ENCODE data around the gene CTU2. TPM values are rescaled to one million over a fixed set of nuclear protein-coding genes. Genes with fewer than 3 reads are reported as not detected.

Gene CTU2
- total RNA-seq, 1 experiment from 2014 or later, result 14.7 TPM

DNA sequence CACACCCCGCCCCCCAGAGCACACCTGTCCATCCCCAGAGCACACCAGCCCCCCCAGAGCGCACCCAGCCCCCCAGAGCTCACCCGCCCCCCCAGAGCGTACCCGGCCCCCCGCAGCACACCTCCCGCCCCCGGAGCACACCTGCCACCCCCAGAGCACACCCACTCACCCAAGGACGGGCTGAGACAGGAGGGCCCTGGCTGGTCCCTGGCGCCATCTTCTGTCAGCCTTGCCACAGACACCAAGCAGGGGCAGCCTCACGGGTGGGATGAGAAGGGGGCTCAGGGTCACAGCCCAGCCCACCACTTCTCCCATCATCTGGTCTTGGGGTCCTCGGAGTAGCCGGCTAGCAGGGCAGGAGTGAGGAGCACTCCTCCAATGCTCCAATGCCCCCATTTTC, 46.9 kb downstream of the CTU2 start:
- in situ Hi-C loops (cut with HindIII; ENCODE audit: low sequenced_read_pairs), result loop anchor here (5.0 to 10.0 kb wide), 2 partner anchors 34 to 78 kb away; partner anchors contain the start of gene PIEZO1
- no peak for DNase-seq (ENCODE audit: low spot score)

DNA sequence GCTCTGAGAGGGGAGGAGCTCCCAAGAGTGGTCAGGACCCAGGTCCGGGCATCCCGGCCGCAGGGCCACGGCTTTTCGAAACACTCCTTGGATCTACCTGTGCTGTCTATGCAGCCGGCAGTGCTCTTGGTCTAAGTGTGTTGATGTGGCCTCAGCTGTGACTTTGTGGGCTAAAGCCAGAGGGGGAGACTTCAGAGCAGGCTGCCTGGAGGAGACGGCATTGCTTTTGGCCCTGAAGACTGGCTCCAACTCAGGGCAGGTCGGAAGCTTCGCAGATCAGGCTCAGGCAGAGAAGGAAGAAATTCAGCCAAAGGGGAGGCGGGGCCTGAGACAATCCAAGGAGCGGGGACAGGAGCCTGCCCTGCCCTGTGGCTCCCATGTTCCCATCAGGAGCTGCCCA, 47.3 kb downstream of the CTU2 start:
- in situ Hi-C loops (cut with HindIII; ENCODE audit: low sequenced_read_pairs), result loop anchor here (5.0 to 10.0 kb wide), 2 partner anchors 34 to 79 kb away; partner anchors contain the start of gene PIEZO1
- no peak for DNase-seq (ENCODE audit: low spot score)

DNA sequence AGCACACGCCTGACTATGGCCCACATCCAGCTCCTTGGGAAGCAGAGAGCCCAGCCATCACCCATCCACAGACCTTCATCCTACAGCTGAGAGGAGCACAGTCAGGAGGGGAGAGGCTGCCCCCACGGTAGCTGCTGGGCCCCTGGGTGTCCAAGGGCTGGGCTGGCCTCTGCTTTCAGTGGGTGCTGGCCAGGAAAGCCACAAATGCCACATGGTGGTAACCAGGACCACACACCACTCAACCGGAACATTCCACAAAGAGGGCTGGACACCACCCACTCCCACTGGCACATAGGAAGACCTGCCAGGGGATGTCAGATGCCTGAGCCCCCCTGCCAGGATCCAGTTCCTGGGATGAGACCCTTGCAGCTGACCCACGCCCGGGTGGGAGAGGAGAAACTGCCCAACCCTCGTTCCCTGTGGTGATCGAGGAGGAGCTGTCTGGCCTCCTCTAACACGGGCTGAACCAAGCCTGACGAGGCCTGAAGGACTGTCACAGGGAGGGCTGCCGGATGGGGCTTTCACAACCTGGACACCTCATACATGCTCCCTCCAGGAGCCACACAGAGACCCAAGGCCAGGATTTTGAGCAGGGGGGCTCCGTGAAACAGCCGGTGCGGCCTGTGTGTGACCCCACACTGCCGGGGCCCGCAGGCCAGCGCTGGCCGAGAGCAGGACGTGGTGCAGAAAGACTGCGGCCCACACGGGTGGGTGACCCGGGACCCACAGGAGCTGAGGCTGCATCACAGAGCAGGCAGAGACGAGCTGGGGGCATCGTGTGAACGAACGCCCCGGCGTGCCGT, 48.0 kb downstream of the CTU2 start:
- no peak for DNase-seq (ENCODE audit: low spot score)
- in situ Hi-C loops (cut with HindIII; ENCODE audit: low sequenced_read_pairs), result loop anchor here (5.0 to 10.0 kb wide), 2 partner anchors 33 to 80 kb away; partner anchors contain the start of gene PIEZO1

DNA sequence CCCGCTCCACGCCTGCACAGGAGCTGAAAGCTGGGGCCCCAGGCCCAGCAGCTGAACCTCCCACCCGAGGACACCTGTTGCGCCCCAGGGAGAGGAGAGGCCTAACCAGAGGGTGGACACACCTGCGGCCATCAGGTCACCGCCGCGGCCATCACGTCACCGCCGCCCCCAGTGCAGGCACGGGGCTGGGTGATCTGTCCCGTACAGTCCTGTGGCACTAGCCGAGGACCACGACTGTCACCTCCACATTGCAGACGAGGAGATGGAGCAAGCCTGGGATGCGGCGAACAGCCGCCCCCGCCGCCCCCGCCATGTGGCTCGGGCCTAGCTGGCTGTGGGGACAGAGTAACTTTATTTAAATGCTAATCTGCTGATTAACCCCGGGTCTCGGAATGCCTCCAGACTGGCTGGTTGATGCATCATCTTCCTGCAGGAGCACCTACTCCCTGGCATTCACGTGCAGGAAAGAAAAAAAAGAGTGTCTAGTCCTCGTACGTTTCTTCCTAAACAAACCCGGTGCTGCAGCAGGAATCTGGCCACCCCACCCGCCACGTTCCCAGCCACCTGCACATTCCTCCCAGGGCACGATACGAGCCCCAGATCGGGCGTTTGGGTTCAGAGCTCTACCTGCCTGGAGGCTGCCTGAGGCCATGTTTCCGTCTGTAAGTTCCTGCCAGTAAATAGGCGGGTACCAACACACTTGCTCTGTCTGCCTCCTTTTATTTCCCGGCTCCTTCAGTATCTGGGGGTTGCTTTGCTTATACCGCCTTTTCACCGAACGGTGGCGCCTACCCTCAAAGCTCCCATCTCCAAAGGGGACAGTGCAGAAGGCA, 48.8 kb downstream of the CTU2 start:
- no peak for DNase-seq (ENCODE audit: low spot score)
- in situ Hi-C loops (cut with HindIII; ENCODE audit: low sequenced_read_pairs), result loop anchor here (5.0 to 10.0 kb wide), 2 partner anchors 32 to 80 kb away; partner anchors contain the start of gene PIEZO1

DNA sequence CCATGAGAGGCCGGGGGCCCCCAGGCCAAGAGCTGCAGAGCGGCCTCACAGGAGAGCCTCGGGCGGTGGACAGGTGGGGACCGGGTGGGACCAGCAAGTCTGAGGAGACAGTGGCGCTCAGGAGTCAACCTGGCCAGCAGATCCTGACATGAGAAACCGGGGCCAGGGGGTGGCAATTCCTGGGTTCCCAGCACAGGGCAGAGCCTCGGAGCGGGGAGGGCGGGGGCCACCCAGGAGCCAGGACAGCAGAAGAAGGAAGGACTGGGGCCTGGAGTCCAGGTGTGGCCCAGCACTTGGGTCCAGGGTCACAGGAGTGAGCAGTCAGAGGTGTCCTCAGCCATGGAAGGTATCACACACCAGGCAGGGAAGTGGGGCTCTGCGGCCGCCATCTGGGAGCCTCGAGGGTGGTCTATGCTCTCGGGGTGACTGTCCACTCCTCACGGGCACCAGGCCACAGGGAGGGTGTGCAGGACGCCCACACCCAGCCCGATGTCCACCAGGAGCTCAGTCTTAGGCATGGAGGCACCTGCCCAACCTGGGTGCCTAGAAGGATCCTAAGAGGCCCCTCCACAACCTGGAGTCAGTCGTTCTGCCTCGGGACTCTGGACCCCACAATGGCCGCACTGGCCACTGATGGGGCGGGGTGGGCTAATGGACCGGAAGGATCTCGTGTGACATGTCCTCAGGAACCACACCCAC, 49.6 kb downstream of the CTU2 start:
- in situ Hi-C loops (cut with HindIII; ENCODE audit: low sequenced_read_pairs), result loop anchor here (10.0 kb wide), 1 partner anchor 81 kb away; no protein-coding TSS in a partner anchor

DNA sequence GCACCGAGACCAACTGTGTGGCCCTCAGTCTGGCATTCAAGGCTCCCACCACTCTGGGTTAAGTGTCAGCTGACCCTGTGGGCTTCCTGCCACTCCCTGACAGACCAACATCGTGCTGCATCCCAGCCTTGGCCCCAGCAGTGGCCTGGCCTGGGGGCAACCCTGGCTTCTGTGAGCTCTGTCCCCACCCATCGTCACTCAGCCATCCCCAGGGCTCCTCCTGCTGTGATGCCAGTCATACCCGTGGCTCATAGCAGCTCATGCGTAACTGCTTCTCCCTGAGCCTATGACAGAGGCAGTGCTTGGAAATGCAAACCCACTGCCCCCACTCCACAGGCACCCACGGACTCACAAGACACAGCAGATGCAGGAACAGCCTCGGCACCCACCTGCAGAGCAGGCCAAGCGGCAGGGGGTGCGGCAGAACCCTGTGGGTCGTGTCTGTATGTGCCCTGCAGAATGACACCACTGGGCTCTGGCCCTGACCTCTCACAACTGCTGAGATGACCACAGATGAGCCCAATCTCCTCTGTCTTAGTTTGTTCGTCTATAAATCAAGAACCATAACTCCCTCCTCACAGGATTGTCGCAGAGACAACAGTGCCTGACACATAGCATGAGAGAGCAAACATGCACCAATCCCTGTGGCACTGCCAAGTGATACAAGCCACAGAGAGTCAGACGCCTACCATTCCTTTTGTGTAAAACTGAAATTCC, 52.1 kb downstream of the CTU2 start:
- DNase-seq (ENCODE audit: low spot score), result no peak
- in situ Hi-C loops (cut with HindIII; ENCODE audit: low sequenced_read_pairs), result loop anchor here (10.0 kb wide), 1 partner anchor 84 kb away; no protein-coding TSS in a partner anchor

More for the DNA sequence above, 49.6 kb downstream of the CTU2 start:
- DNase-seq (ENCODE audit: low spot score), result no peak

DNA sequence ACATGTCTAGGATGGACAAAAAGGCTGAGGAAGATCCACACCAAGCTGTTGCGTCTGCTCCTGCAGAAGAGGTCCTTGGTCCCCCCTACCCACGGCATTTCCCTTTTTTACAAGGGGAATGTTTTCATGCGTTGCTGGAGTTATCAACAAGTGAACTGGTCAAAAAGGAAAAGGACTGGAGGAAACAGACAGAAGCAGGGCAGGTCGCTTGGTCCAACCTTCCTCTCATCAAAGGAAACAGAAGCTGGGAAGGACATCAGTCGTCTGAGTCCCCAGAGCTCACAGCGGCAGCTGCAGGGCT, 52.6 kb downstream of the CTU2 start:
- no peak for DNase-seq (ENCODE audit: low spot score)
- in situ Hi-C loops (cut with HindIII; ENCODE audit: low sequenced_read_pairs), result loop anchor here (10.0 kb wide), 1 partner anchor 84 kb away; no protein-coding TSS in a partner anchor

DNA sequence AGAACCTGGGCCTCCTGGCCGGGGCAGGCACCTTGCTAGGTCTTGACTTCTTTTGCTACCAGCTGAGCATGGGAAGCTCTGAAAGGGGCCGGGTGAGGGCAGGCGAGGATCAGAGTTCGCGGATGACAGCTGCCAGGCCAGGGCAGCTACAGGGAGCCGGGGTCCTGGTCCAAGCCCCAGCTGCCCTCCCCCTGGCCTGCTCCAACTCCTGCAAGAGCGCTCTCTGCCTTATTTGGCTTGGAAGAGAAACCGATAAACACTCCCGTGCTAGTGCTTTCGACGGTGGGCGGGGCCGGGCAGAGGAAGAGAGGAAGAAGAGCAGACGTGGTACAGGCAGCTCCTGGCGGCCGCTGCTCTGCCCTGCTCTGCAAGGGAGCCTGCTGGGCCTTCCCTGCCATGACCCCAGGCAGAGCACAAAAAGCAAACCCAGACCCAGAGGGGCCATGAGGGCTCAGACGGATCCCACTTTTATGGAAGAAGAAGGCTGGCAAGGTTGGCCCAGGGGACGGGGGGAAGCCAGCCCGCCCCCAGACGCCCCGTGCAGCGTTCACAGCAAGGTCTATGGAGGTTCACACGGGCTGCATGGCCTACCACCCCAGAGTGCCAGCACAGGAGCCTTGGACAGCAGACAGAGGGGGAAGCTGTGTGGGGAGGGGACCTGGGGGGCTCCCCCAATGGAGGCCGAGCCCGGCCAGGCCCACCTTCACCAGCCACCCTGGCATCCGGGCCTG, 53.1 kb downstream of the CTU2 start:
- no peak for DNase-seq (ENCODE audit: low spot score)
- in situ Hi-C loops (cut with HindIII; ENCODE audit: low sequenced_read_pairs), result loop anchor here (10.0 kb wide), 1 partner anchor 85 kb away; no protein-coding TSS in a partner anchor

DNA sequence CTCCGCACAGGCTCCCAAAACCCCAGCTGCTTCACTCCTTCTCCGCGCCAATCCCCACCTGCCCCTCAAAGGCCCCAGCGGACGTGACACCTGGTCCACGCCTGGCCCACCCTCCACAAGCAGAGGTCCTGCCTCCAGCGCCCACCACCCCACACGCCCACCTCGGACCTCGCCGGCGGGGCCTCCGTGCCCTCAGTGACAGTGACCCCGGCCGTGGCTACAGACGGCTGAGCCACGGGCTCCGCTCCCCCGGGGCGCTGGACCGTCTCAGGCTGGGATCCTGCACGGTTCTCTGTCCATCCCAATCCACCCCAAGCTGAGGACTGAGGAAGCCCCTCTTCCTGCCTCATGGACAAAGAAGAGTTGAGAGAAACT, 53.7 kb downstream of the CTU2 start:
- DNase-seq (ENCODE audit: low spot score), result no peak
- in situ Hi-C loops (cut with HindIII; ENCODE audit: low sequenced_read_pairs), result loop anchor here (10.0 kb wide), 1 partner anchor 85 kb away; no protein-coding TSS in a partner anchor

DNA sequence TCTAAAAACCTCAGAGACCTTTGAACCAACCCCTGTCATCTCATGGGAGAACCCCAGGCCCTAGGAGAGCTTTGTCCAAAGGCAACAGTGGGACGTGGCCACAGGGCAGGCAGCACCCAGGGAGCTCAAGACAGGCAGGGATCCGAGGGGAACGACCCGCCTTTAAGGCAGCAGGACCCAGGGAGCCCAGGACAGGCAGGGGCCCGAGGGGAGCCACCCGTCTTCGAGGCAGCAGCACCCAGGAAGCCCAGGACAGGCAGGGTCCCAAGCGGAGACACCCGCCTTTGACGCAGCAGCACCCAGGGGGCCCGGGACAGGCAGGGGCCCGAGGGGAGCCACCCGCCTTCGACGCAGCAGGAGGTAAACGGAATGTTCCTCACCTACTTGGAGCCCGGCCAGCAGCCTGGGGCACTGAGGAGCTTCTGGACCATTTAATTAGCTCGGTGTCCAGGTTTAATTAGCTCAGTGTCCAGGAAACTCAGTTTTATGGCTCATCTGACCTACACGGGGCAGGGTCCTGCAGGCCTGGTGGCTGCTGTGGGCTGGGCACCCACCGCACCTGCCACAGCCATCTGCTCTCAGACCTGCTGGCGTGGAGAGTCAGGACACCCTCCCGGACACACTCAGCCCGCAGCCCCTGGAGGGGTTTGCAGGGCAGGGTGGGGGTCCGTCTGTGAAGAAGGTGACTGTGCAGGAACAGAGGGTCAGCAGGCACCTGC, 54.3 kb downstream of the CTU2 start:
- no peak for DNase-seq (ENCODE audit: low spot score)
- in situ Hi-C loops (cut with HindIII; ENCODE audit: low sequenced_read_pairs), result no loop called here

DNA sequence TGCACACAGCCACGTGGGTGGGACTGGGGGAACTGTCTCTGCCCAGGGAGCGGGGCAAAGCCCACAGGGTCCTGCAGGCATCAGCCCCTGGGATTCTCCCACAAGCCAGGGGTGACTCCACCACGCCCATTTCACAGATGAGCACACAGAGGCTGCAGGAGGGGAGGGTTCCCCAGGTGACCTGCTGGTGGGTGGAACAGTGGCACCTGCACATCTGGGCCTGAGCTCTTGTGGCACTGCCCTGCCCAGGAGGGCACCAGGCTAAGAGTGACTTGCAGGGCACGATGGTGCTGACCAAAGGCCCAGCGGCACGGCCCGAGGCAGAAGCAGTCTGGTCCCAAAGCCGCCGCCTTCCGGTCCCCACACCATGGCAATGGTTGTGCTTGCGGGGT, 54.8 kb downstream of the CTU2 start:
- in situ Hi-C loops (cut with HindIII; ENCODE audit: low sequenced_read_pairs), result no loop called here
- no peak for DNase-seq (ENCODE audit: low spot score)

DNA sequence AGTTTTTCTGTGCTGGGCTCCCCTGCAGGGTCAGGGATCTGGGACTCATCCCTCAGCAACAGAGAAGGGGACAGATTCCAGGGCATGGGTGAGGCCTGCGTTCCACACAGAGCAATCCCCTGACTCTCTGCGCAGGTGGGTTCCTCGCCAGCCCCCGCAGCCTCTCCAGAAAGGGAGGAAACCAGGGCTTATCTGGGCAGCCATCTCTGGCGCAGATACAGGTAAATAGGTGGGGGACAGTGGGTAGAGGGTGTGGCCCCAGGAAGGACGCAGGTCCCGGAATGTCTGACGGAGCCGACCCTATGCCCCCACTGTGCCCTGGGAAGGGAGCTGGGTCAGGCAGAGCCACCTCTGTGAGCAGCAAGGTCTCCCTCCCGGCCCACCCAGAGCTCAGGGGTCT, 55.5 kb downstream of the CTU2 start:
- no peak for DNase-seq (ENCODE audit: low spot score)
- in situ Hi-C loops (cut with HindIII; ENCODE audit: low sequenced_read_pairs), result no loop called here

DNA sequence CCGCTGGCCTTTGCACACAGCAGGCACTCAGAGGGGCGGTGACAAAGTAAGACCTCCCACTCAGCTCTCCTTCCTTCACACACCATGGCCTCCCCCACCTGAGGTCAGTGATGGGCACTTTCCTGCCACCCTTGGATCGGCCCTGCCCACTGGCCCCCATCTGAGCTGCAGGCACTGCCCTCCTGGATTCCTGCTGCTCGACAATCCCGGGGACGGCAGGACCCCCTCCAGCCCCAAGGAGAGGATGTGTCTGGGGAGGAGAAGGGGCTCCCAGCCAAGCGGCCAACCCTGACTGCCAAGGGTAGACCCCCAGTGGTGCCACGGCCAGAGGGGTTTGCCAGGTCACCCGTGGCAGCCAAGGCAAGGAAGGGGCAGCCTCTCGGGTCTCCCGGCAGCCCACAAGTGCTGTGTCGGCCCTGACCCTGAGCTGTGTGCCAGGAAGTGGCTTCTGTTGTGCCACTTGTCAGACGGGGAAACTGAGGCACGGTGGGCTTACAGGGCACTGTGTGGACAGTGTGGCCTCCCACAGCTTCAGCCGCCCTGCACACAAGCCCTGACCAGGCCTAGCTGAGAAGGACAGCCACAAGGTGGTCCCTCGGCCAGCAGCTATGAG, 56.1 kb downstream of the CTU2 start:
- DNase-seq (ENCODE audit: low spot score), result no peak
- in situ Hi-C loops (cut with HindIII; ENCODE audit: low sequenced_read_pairs), result no loop called here

DNA sequence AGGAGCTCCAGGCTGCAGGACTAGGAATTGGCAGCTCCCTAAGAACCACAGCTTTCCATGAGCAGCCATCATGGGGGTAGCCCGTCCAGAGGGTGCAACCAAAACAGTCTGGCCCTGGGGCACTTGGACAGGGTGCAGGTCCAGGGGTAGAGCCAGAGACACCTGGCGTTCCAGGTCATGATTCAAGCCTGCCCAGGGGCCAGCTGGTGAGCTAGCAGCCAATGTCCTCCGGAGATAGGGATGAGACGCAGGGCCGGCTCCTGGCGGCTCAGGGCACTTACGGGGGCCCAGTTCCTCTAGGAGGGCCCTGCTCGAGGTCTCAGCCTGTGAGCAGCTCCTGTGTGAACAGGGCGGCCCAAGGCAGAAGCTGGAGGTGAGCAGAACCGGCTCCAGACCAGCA, 56.6 kb downstream of the CTU2 start:
- in situ Hi-C loops (cut with HindIII; ENCODE audit: low sequenced_read_pairs), result no loop called here
- DNase-seq (ENCODE audit: low spot score), result no peak

DNA sequence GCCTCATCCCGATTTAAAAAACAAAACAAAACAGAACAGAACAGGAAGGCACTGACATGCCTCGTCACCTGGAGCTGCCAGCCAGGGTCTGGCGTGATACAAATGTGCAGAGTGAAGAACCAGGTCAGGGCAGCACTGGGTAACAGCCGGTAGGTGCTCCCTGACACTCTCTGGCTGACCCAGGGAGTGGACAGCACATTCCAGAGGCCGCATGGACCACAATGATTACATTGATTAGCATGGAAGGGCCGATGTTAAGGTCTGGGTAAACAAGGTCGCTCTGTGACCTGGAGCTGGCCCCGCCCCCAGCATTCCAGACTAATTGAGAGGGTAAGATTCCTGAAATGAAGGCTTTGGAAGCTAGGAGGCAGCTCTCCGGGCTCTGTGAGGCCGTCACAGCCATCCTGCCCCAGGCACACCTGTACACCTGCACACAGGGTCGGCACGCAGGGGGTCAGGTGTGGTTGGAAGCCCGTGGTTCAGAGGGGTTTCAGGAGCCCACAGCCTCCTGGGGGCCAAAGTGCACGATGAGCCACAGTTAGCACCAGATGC, 57.3 kb downstream of the CTU2 start:
- in situ Hi-C loops (cut with HindIII; ENCODE audit: low sequenced_read_pairs), result no loop called here
- peak; percentile 43 for DNase-seq (ENCODE audit: low spot score)

DNA sequence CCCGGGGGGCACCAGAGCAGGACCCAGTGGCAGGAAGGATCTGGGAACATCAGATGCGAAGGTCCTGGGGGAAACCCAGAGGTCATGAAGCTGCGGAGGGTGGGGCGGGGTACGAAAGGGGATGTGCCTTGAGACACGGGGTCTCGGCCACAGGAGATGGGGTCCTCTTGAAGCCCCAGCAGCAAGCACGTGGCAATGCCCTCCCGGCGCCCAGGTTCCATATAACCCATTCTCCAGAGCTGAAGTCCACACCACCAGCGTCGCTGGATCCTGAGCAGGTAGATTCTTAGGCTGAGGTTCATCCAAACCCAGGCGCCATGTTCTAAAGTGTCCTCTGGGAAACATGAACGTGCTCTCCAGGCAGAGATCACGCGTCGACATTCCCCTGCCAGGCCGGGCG, 57.8 kb downstream of the CTU2 start:
- in situ Hi-C loops (cut with HindIII; ENCODE audit: low sequenced_read_pairs), result no loop called here
- no peak for DNase-seq (ENCODE audit: low spot score)

DNA sequence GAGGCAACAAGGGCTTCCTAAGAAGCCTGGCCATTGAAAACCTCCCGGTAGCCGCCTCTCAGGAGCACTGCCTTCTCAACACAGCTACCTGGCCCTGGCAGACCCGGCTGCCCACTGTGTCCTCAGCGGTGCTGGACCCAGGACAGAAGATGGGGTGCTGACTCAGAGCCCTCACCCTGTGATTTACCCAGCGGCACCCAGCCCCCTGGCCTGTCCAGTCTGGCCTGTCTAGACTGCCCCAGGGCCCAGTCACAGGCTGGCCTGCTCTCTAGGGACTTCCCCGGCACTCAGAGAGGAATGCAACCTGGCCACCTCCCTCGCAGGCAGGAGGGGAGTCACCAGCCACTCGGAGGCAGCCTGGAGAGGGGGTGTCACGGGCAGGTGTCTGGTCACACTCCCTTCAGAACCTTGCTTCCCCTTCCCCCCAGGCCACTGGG, 58.6 kb downstream of the CTU2 start:
- in situ Hi-C loops (cut with HindIII; ENCODE audit: low sequenced_read_pairs), result no loop called here

More for the DNA sequence above, 58.6 kb downstream of the CTU2 start:
- no peak for DNase-seq (ENCODE audit: low spot score)

Data from G401 (cell line).